HepG2 (cell line): Measurements from ENCODE around the gene HSPA14. TPM values are rescaled to one million over a fixed set of nuclear protein-coding genes. Genes with fewer than 3 reads are reported as not detected.
"Not testable (repeated sequence)": the region's sequence is repeated elsewhere in the genome, so short reads cannot be mapped to it uniquely, and the experiment has no call there.

Source experiments
- ATAC-seq: fragments of 200-7000 bp; cut with Tn5 transposase; 3 replicates; pipeline ENCODE4 v1.9.1; 2020; ENCODE audit warnings: mild to moderate bottlenecking, moderate library complexity
- BruUV-seq: library from RNA; stranded (reverse); fragments of 400-500 nt; replicated peaks from 2 replicates; lab custom pipeline; 2021; lab: Mats Ljungman, UMichigan
- CTCF ChIA-PET: fragments of 300-600 bp; formaldehyde crosslinking; extraction: SDS; loops from one replicate; lab custom pipeline; 2021; ENCODE audit warnings: low total read pairs, inconsistent platforms, low intra/inter-chr PET ratio; lab: Yijun Ruan, JAX
- POLR2A ChIA-PET: fragments of 350-600 bp; sonication (Branson Sonifier 250); formaldehyde crosslinking; loops from one replicate; lab custom pipeline; 2020; ENCODE audit warnings: antibody characterized with exemption, inconsistent platforms; lab: Yijun Ruan, JAX
- DNase-seq: peaks from one replicate; pipeline ENCODE4 v3.0.0-alpha.2; 2015; ENCODE audit warnings: low spot score
- FAIRE-seq: peaks from 3 replicates; lab custom pipeline; 2011; peaks lifted over from hg19 to GRCh38; lab: Jason Lieb, UNC
- H2AFZ ChIP-seq: one replicate; pipeline ENCODE4 v1.6.1; 2011; ENCODE audit warnings: low read length, inconsistent platforms
- H3K27ac ChIP-seq: fragments of 300-600 bp; 3 replicates; pipeline ENCODE4 v1.8.0; 2011; ENCODE audit warnings: mixed run types, mild to moderate bottlenecking, mixed read lengths, low read length, inconsistent platforms; ENCODE audit not compliant: insufficient read depth; ENCODE audit errors: extremely low read length
- H3K27me3 ChIP-seq, 2 experiments: fragments of 200-600 bp in 1 of 2; 2 replicates in 1 of 2; 3 replicates in 1 of 2; pipeline versions ENCODE4 v1.6.0 to v1.8.0; 2011; ENCODE audit warnings: low read length in 2 of 2, mild to moderate bottlenecking in 2 of 2, moderate library complexity in 2 of 2, inconsistent platforms in 1 of 2; ENCODE audit not compliant: insufficient read depth in 2 of 2, control insufficient read depth in 1 of 2
- H3K36me3 ChIP-seq, 2 experiments: fragments of 200-600 bp in 1 of 2; replicated peaks in 1 of 2; 2 replicates in 1 of 2; 3 replicates in 1 of 2; pipeline versions ENCODE4 v1.5.1 to v1.8.0; 2011; ENCODE audit warnings: low read length in 2 of 2, inconsistent platforms in 1 of 2; ENCODE audit not compliant: insufficient read depth in 2 of 2, control insufficient read depth in 1 of 2
- H3K4me1 ChIP-seq: 2 replicates; pipeline ENCODE4 v1.5.1; 2012; ENCODE audit warnings: low read length, inconsistent platforms; ENCODE audit not compliant: insufficient read depth
- H3K4me2 ChIP-seq: 2 replicates; pipeline ENCODE4 v1.6.0; 2011; ENCODE audit warnings: low read depth, low read length, inconsistent platforms
- H3K4me3 ChIP-seq, 3 experiments: fragments of 200-600 bp in 1 of 3; sonication (generic), shearing (Covaris generic) in 1 of 3; replicated peaks in 1 of 3; 2 replicates each; pipeline ENCODE4 v1.5.1; 2011 to 2016; ENCODE audit warnings: low read length in 3 of 3, inconsistent platforms in 2 of 3, low read depth in 2 of 3, mild to moderate bottlenecking in 2 of 3, control low read depth in 1 of 3, mixed read lengths in 1 of 3; ENCODE audit not compliant: insufficient read depth in 1 of 3
- H3K79me2 ChIP-seq: one replicate; pipeline ENCODE4 v1.6.1; 2011; ENCODE audit warnings: low read length, inconsistent platforms; ENCODE audit not compliant: insufficient read depth
- H3K9ac ChIP-seq: 2 replicates; pipeline ENCODE4 v1.6.0; 2011; ENCODE audit warnings: mild to moderate bottlenecking, low read depth, low read length, inconsistent platforms; ENCODE audit not compliant: insufficient read depth
- H3K9me3 ChIP-seq: 2 replicates; pipeline ENCODE4 v1.5.1; 2012; ENCODE audit warnings: mild to moderate bottlenecking, low read length
- H4K20me1 ChIP-seq: 2 replicates; pipeline ENCODE4 v1.6.0; 2011; ENCODE audit warnings: inconsistent platforms, mild to moderate bottlenecking, low read length, moderate library complexity; ENCODE audit not compliant: insufficient read depth
- CC2D1A ChIP-seq: sonication (generic); formaldehyde crosslinking; IDR thresholded peaks from 2 replicates; pipeline ENCODE4 v1.8.1; 2023; ENCODE audit warnings: mild to moderate bottlenecking, missing genetic modification reagents
- CEBPB ChIP-seq: IDR thresholded peaks from 2 replicates; pipeline ENCODE4 v1.6.1; 2011; ENCODE audit warnings: low read depth, low read length, improper control_type of control experiment, borderline replicate concordance
- KLF16 ChIP-seq, 2 experiments: sonication (generic) in 1 of 2; formaldehyde crosslinking in 1 of 2; IDR thresholded peaks; 2 replicates each; pipeline versions ENCODE4 v1.6.1 to v1.8.0; 2016 to 2023; ENCODE audit warnings: missing genetic modification reagents in 2 of 2, missing compliant biosample characterization in 1 of 2
- NR1H2 ChIP-seq: sonication (generic); formaldehyde crosslinking; IDR thresholded peaks from 2 replicates; pipeline ENCODE4 v1.8.1; 2022; ENCODE audit warnings: low read depth, missing genetic modification reagents, borderline replicate concordance
- PHF5A ChIP-seq: IDR thresholded peaks from one replicate; pipeline ENCODE4 v1.6.1; 2018; ENCODE audit warnings: low read depth, missing genetic modification reagents; ENCODE audit not compliant: unreplicated experiment
- SNRNP70 ChIP-seq: fragments of 200-400 bp; formaldehyde crosslinking; IDR thresholded peaks from 2 replicates; pipeline ENCODE4 v1.6.1; 2017; ENCODE audit warnings: mild to moderate bottlenecking, low read depth, low read length, moderate library complexity
- SRSF1 ChIP-seq: fragments of 200-400 bp; formaldehyde crosslinking; optimal IDR thresholded peaks from 2 replicates; pipeline ENCODE3; 2017; ENCODE audit warnings: mild to moderate bottlenecking, low read depth, low read length, moderate library complexity
- TMF1 ChIP-seq: sonication (generic); formaldehyde crosslinking; IDR thresholded peaks from 2 replicates; pipeline ENCODE4 v1.8.1; 2022; ENCODE audit warnings: low read depth, missing genetic modification reagents
- ZNF83 ChIP-seq: sonication (generic); formaldehyde crosslinking; IDR thresholded peaks from 2 replicates; pipeline ENCODE4 v1.4.0; 2020; ENCODE audit warnings: missing genetic modification reagents, mild to moderate bottlenecking, borderline replicate concordance
- WGBS: methylation state at CpG from one replicate; pipeline ENCODE4 v1.1.6; 2017; ENCODE audit warnings: low lambda C conversion rate; 5-methylcytosine and 5-hydroxymethylcytosine counted together
- in situ Hi-C: cut with HindIII; loops from 2 replicates; pipeline ENCODE4 v1.10.0; 2017; ENCODE audit warnings: low pct_unique_long_range_greater_than_20kb; ENCODE audit not compliant: extremely low pct_ligation_motif_present
- intact Hi-C: fragments of 100-400 bp; cut with micrococcal nuclease; formaldehyde crosslinking; loops from one replicate; pipeline ENCODE4 v1.10.0; 2022; ENCODE audit not compliant: unreplicated experiment
- polyA plus RNA-seq, 8 experiments: library from polyadenylated mRNA; depleted of rRNA in 3 of 8; stranded (reverse) in 7 of 8; unstranded in 1 of 8; fragments of >200 nt; fragmentation: Illumina TruSeq in 4 of 8; extraction: Trizol in 4 of 8; gene quantifications; 2 replicates each; pipeline versions ENCODE4 v1.2.1 to v1.2.3, GENCODE V29; 2011 to 2016; ENCODE audit warnings: low read depth in 4 of 8, missing spikeins in 1 of 8, mixed read lengths in 1 of 8; ENCODE audit not compliant: insufficient read depth in 1 of 8
- total RNA-seq, 5 experiments: library from RNA; depleted of rRNA; stranded (reverse); fragments of >200 nt; fragmentation: Illumina TruSeq; extraction: Trizol; gene quantifications; 2 replicates each; pipeline ENCODE4 v1.2.3, GENCODE V29; 2016; ENCODE audit warnings: low read depth in 1 of 5
- TF ChIP-seq, protein P1 (sequence below): sonication (generic); formaldehyde crosslinking; IDR thresholded peaks from 2 replicates; pipeline ENCODE4 v1.4.0; 2020; ENCODE audit warnings: missing genetic modification reagents, mild to moderate bottlenecking, borderline replicate concordance

HSPA14 gene
- total and polyA plus RNA-seq, 2 of the 13 experiments (the other 11 are each of a cell fraction or from before 2014, with no cell fraction given), result 10.7 to 29.8 TPM

DNA sequence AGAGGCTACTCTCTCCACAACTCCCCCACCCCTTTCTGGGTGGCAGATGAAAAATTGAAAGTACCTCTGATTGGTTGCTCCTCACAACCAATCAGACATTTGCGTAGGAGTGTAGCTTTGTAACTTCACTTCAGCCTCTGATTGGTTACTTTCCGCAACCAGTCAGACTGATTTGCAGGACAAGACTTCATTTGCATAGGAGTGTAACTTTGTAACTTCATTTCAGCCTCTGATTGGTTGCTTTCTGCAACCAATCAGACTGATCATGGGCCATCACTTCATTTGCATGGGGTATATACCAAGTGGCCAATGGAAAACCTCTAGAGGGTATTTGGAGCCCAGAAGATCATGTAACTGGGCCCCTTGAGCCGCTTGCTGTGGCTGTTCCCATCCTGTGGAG lies 25.8 kb upstream of the HSPA14 start (continued):
- TF ChIP-seq TMF1 (CRISPR knock-in tag) (no peak), PHF5A (CRISPR knock-in tag) (no peak), SNRNP70 (no peak), ZNF83 (CRISPR knock-in tag) (no peak)

DNA sequence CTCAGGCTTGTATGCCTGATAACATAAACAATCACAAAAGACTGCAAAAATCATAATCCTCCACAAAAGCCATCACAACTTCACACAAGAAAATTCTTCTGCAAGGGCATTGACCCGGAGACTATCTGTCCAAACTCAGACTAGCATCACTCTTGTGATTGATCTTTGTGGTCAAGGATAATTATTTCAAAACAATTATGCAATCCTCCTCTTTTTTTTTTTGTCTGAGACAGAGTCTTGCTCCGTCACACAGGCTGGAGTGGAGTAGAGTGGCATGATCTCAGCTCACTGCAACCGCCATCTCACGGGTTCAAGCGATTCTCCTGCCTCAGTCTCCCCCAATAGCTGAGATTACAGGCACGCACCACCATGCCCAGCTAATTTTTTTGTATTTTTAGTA lies 22.4 kb upstream of the HSPA14 start:
- DNase-seq (no peak), FAIRE-seq (no peak), ATAC-seq (no peak)
- H3K4me3 ChIP-seq, result no peak overlapping the region
- H3K79me2 ChIP-seq, result no peaks in the 10 kb centered on the region
- in situ Hi-C loops (loop anchor here (25.0 kb wide), 1 partner anchor 628 kb away; no protein-coding TSS in a partner anchor), intact Hi-C loops (no loop called here)
- 0 out of 2 replicates have a peak, but pooled peaks cover 7% of the 10 kb centered on the region for H3K4me1 ChIP-seq
- TF ChIP-seq CEBPB (peak; percentile 41; the same call in 1 of the 2 replicates), CC2D1A (CRISPR knock-in tag) (no peak), KLF16 (CRISPR knock-in tag; IDR thresholded peaks at IDR 0.05) (no peak), SRSF1 (no peak), NR1H2 (CRISPR knock-in tag) (no peak)
- TF ChIP-seq, protein P1, sequence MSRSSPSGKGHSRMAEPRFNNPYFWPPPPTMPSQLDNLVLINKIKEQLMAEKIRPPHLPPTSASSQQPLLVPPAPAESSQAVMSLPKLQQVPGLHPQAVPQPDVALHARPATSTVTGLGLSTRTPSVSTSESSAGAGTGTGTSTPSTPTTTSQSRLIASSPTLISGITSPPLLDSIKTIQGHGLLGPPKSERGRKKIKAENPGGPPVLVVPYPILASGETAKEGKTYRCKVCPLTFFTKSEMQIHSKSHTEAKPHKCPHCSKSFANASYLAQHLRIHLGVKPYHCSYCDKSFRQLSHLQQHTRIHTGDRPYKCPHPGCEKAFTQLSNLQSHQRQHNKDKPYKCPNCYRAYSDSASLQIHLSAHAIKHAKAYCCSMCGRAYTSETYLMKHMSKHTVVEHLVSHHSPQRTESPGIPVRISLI (CRISPR knock-in tag), result peak; percentile 66
- H3K36me3 ChIP-seq, result no peaks in the 10 kb centered on the region
- H3K9ac ChIP-seq, result no peak overlapping the region
- POLR2A ChIA-PET, result no interaction called here
- H3K27me3 ChIP-seq, result no peaks in the 10 kb centered on the region; a peak in 1 of 5 replicates
- 34% methylated on average over 6 of the region's 6 CpGs for WGBS
- H3K4me2 ChIP-seq, result no peak overlapping the region
- H3K9me3 ChIP-seq, result no peaks in the 10 kb centered on the region
- BruUV-seq, result no TSS peak
- CTCF ChIA-PET, result no interaction called here
- no peaks in the 10 kb centered on the region for H4K20me1 ChIP-seq
- H2AFZ ChIP-seq, result no peak overlapping the region
- H3K27ac ChIP-seq, result no peak overlapping the region

DNA sequence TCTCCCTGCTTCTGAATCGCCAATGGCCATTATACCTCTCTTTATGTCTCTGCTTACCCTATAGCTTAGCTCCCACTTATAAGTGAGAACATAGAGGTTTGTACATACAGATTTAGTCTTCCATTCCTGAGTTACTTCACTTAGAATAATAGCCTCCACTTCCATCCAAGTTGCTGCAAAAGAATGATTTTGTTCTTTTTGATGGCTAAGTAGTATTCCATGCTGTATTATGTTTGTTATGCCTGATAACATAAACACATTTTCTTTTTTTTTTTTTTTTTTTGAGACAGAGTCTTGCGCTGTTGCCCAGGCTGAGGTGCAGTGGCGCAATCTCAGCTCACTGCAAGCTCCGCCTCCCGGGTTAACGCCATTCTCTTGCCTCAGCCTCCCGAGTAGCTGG lies 21.4 kb upstream of the HSPA14 start:
- intact Hi-C loops, POLR2A ChIA-PET, FAIRE-seq, CTCF ChIA-PET, H4K20me1 ChIP-seq, H3K9me3 ChIP-seq, H3K79me2 ChIP-seq, DNase-seq, BruUV-seq, ATAC-seq, H3K27ac ChIP-seq, H3K9ac ChIP-seq, H3K27me3 ChIP-seq, H3K4me3 ChIP-seq, H2AFZ ChIP-seq, H3K36me3 ChIP-seq, H3K4me1 ChIP-seq, H3K4me2 ChIP-seq: not testable (repeated sequence)
- in situ Hi-C loops, result loop anchor here (25.0 kb wide), 1 partner anchor 629 kb away; no protein-coding TSS in a partner anchor
- 85% methylated on average over 7 of the region's 7 CpGs for WGBS
